ENCODE data around the gene KIF1B.

DNA sequence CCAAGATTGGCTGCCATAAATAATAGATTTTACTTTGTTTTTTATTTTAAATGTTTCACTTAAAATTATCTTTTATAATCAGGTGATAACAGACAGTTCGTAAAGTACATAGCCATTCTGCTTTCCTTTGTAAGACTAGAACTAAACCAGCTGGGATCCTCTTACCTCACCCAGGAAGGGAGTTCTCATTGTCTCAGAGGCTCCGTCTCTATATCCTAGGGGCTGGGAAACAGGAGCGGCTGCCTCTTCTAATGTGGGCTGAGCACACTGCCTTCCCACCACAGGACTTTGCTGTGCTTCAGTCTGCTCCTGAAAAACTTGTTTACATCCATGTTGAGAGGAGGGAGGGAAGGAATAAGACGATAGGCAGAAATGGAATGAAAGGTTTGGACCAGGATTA lies 142.9 kb downstream of the KIF1B start:
- TF ChIP-seq, protein P1, sequence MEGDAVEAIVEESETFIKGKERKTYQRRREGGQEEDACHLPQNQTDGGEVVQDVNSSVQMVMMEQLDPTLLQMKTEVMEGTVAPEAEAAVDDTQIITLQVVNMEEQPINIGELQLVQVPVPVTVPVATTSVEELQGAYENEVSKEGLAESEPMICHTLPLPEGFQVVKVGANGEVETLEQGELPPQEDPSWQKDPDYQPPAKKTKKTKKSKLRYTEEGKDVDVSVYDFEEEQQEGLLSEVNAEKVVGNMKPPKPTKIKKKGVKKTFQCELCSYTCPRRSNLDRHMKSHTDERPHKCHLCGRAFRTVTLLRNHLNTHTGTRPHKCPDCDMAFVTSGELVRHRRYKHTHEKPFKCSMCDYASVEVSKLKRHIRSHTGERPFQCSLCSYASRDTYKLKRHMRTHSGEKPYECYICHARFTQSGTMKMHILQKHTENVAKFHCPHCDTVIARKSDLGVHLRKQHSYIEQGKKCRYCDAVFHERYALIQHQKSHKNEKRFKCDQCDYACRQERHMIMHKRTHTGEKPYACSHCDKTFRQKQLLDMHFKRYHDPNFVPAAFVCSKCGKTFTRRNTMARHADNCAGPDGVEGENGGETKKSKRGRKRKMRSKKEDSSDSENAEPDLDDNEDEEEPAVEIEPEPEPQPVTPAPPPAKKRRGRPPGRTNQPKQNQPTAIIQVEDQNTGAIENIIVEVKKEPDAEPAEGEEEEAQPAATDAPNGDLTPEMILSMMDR (IDR thresholded peaks at IDR 0.05), result no peak
- TF ChIP-seq POLR2A (IDR thresholded peaks at IDR 0.05), result no peak
